OCI-LY7 (cell line): ENCODE results near the gene PSMG3. TPM values are rescaled to one million over a fixed set of nuclear protein-coding genes. Genes with fewer than 3 reads are reported as not detected.

Source experiments
- BruUV-seq: library from RNA; stranded (reverse); fragments of 400-500 nt; replicated peaks from 2 replicates; lab custom pipeline; 2021; lab: Mats Ljungman, UMichigan
- CTCF ChIA-PET: fragments of 300-600 bp; sonication (Branson Sonifier 250); formaldehyde crosslinking; loops from one replicate; lab custom pipeline; 2022; ENCODE audit warnings: antibody characterized with exemption; ENCODE audit not compliant: unreplicated experiment; lab: Charles Lee
- POLR2A ChIA-PET: fragments of 300-600 bp; sonication (Branson Sonifier 250); formaldehyde crosslinking; loops from one replicate; lab custom pipeline; 2022; ENCODE audit warnings: antibody characterized with exemption; lab: Charles Lee
- DNase-seq: peaks from one replicate; pipeline ENCODE4 v3.0.0-alpha.2; 2015; ENCODE audit warnings: low spot score
- H2AFZ ChIP-seq: fragments of 200-600 bp; sonication (generic), shearing (Covaris generic); 2 replicates; pipeline ENCODE4 v1.6.1; 2014; ENCODE audit warnings: mild to moderate bottlenecking, antibody characterized with exemption, low read length, moderate library complexity
- H3K27ac ChIP-seq: fragments of 200-600 bp; sonication (generic); 2 replicates; pipeline ENCODE4 v1.5.1; 2014; ENCODE audit warnings: mixed run types, low read depth, mild to moderate bottlenecking, moderate library complexity, low read length, inconsistent platforms; ENCODE audit not compliant: poor library complexity, severe bottlenecking
- H3K36me3 ChIP-seq: fragments of 200-600 bp; sonication (generic); 2 replicates; pipeline ENCODE4 v1.6.1; 2014; ENCODE audit warnings: mild to moderate bottlenecking, antibody characterized with exemption, low read length, moderate library complexity, mixed read lengths; ENCODE audit not compliant: insufficient read depth
- H3K4me1 ChIP-seq: fragments of 200-600 bp; sonication (generic); 2 replicates; pipeline ENCODE4 v1.5.1; 2014; ENCODE audit warnings: mild to moderate bottlenecking, low read length; ENCODE audit not compliant: insufficient read depth, poor library complexity, severe bottlenecking
- H3K4me2 ChIP-seq: fragments of 200-600 bp; sonication (generic); 2 replicates; pipeline ENCODE4 v1.6.1; 2014; ENCODE audit warnings: mild to moderate bottlenecking, low read length
- H3K4me3 ChIP-seq: fragments of 200-600 bp; sonication (generic); 2 replicates; pipeline ENCODE4 v1.5.1; 2014; ENCODE audit warnings: mild to moderate bottlenecking, low read depth, low read length; ENCODE audit not compliant: poor library complexity, severe bottlenecking
- H3K79me2 ChIP-seq: fragments of 200-600 bp; sonication (generic); 2 replicates; pipeline ENCODE4 v1.6.1; 2016; ENCODE audit warnings: low read depth, mild to moderate bottlenecking, low read length, moderate library complexity, mixed read lengths; ENCODE audit not compliant: insufficient read depth
- H3K9me2 ChIP-seq: fragments of 200-600 bp; sonication (generic); 2 replicates; pipeline ENCODE4 v1.6.1; 2016; ENCODE audit warnings: mild to moderate bottlenecking, low read length, mixed read lengths; ENCODE audit not compliant: insufficient read depth
- H3K9me3 ChIP-seq: fragments of 200-600 bp; sonication (generic); 2 replicates; pipeline ENCODE4 v1.6.1; 2014; ENCODE audit warnings: mild to moderate bottlenecking, mixed run types, low read length, mixed read lengths
- H4K20me1 ChIP-seq: fragments of 200-600 bp; sonication (generic); 2 replicates; pipeline ENCODE4 v1.6.1; 2014; ENCODE audit warnings: mild to moderate bottlenecking, antibody characterized with exemption, low read length, moderate library complexity, mixed read lengths; ENCODE audit not compliant: insufficient read depth
- EZH2phosphoT487 ChIP-seq: fragments of 200-600 bp; sonication (generic); IDR thresholded peaks from 2 replicates; pipeline ENCODE4 v1.6.1; 2018; ENCODE audit warnings: low read depth, borderline replicate concordance, mild to moderate bottlenecking, mixed run types, antibody characterized with exemption, low read length, moderate library complexity, mixed read lengths
- intact Hi-C: fragments of 100-400 bp; cut with micrococcal nuclease; formaldehyde crosslinking; loops from one replicate; pipeline ENCODE4 v1.10.0; 2022; ENCODE audit not compliant: unreplicated experiment
- total RNA-seq, 2 experiments: library from RNA; depleted of rRNA in 1 of 2; stranded (reverse); fragments of >200 nt in 1 of 2; shearing (Covaris generic) in 1 of 2; gene quantifications; 2 replicates each; pipeline ENCODE4 v1.2.3, GENCODE V29; 2014 to 2022
- TF ChIP-seq, protein P1 (sequence below): fragments of 200-600 bp; sonication (generic); conservative IDR thresholded peaks from 2 replicates; pipeline ENCODE4 v1.5.1; 2014; ENCODE audit warnings: mild to moderate bottlenecking, antibody characterized with exemption, low read length, moderate library complexity, mixed read lengths

The PSMG3 gene
- total RNA-seq, 2 experiments from 2014 or later, result 63.7 to 129 TPM

DNA sequence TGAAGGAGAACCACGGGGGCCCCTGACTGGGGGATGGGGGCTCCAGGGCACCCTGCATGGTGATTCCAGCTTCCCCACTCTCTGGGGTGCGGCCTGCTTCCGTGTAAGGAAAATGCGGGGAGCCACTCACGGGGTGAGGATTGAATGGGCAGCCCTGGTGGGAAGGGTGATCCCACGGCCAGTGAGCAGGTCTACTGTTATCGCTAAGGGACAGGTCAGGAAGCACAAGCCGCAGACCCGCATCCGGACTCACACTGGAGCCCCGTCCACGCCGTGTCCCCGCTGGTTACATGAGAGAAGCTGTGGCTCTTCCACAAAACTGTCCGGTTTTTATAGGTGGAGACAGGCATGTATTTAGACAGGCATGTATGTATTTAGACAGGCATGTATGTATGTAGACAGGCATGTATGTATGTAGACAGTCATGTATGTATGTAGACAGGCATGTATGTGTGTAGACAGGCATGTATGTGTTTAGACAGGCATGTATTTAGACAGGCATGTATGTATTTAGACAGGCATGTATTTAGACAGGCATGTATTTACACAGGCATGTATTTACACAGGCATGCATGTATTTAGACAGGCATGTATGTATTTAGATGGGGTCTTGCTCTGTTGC lies 5.7 kb downstream of the PSMG3 start:
- BruUV-seq, result no TSS peak
- TF ChIP-seq, protein P1, sequence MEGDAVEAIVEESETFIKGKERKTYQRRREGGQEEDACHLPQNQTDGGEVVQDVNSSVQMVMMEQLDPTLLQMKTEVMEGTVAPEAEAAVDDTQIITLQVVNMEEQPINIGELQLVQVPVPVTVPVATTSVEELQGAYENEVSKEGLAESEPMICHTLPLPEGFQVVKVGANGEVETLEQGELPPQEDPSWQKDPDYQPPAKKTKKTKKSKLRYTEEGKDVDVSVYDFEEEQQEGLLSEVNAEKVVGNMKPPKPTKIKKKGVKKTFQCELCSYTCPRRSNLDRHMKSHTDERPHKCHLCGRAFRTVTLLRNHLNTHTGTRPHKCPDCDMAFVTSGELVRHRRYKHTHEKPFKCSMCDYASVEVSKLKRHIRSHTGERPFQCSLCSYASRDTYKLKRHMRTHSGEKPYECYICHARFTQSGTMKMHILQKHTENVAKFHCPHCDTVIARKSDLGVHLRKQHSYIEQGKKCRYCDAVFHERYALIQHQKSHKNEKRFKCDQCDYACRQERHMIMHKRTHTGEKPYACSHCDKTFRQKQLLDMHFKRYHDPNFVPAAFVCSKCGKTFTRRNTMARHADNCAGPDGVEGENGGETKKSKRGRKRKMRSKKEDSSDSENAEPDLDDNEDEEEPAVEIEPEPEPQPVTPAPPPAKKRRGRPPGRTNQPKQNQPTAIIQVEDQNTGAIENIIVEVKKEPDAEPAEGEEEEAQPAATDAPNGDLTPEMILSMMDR, result no peak
- no peak for TF ChIP-seq EZH2phosphoT487
- CTCF ChIA-PET, result no interaction called here
- H4K20me1 ChIP-seq, result no peaks in the 10 kb centered on the region
- H3K9me2 ChIP-seq, result no peaks in the 10 kb centered on the region
- H3K36me3 ChIP-seq, result peaks cover 32% of the 10 kb centered on the region
- no peak for DNase-seq
- H3K4me3 ChIP-seq, result no peak overlapping the region
- H3K9me3 ChIP-seq, result no peaks in the 10 kb centered on the region
- H3K4me1 ChIP-seq, result peaks cover 18% of the 10 kb centered on the region
- no peak overlapping the region for H3K4me2 ChIP-seq
- no peak overlapping the region for H2AFZ ChIP-seq
- no peak overlapping the region for H3K27ac ChIP-seq
- POLR2A ChIA-PET, result no interaction called here
- intact Hi-C loops, result no loop called here
- peaks cover 8% of the 10 kb centered on the region; the same call in 1 of the 2 replicates for H3K79me2 ChIP-seq

DNA sequence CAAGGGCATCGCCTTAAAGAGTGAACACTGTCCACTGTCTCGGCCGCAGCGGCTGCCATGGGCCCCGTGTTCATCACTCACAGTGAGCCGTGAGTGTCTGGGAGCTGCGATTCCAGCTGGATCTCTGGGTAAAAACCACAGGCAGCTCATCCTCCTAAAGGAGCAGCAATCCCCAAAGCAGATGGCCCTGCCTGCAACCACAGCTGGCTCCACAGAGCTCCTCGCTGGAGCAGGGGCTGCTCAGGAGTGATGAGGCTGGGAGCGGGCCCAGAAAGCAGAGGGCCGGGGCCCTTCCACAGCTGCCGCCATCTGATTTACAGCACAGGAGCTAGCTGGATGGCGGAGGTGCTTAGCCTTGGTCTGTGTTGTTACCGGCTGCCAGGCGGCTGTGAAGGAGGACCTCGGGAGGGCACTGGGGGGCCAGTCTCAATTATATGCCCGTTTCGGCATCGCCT lies 7.2 kb downstream of the PSMG3 start:
- CTCF ChIA-PET, result no interaction called here
- POLR2A ChIA-PET, result no interaction called here
- intact Hi-C loops, result no loop called here
- Histone ChIP-seq H3K4me3 (no peak overlapping the region), H3K4me2 (no peak overlapping the region), H3K36me3 (peaks cover 28% of the 10 kb centered on the region), H2AFZ (no peak overlapping the region), H4K20me1 (no peaks in the 10 kb centered on the region), H3K4me1 (peaks cover 10% of the 10 kb centered on the region), H3K9me3 (no peaks in the 10 kb centered on the region), H3K79me2 (no peaks in the 10 kb centered on the region), H3K27ac (no peak overlapping the region), H3K9me2 (no peaks in the 10 kb centered on the region)
- DNase-seq, result no peak
- no TSS peak for BruUV-seq
- no peak for TF ChIP-seq EZH2phosphoT487
- TF ChIP-seq, protein P1, result no peak

DNA sequence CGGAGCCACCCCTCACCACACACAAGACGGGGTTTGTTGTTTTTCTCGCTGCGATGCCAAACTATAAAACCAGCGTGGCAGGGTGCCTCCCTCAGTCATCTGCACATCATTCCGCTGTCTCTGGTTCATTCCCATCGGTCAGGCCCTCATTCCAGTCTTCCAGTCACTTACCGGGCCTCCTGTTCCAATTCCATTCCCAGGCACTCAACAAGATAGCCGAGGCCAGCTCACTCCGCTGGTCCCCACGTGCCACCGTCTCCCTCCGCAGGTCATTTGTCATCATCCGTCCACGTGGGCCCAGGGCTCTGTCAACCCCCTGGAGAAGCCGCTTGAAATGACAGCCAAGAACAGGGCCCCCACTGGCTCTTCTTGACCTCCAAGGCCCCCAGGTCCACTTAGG lies 7.7 kb downstream of the PSMG3 start:
- no peak overlapping the region for H3K27ac ChIP-seq
- H3K36me3 ChIP-seq, result peaks cover 22% of the 10 kb centered on the region
- no peak overlapping the region for H3K4me3 ChIP-seq
- CTCF ChIA-PET, result no interaction called here
- no peaks in the 10 kb centered on the region for H3K9me2 ChIP-seq
- H3K9me3 ChIP-seq, result no peaks in the 10 kb centered on the region
- no peaks in the 10 kb centered on the region for H3K79me2 ChIP-seq
- no peak for DNase-seq
- no peak for TF ChIP-seq EZH2phosphoT487
- intact Hi-C loops, result no loop called here
- BruUV-seq, result no TSS peak
- no peak overlapping the region for H3K4me2 ChIP-seq
- H3K4me1 ChIP-seq, result peaks cover 7% of the 10 kb centered on the region
- H2AFZ ChIP-seq, result no peak overlapping the region
- no peaks in the 10 kb centered on the region for H4K20me1 ChIP-seq
- POLR2A ChIA-PET, result no interaction called here
